ENCODE measurements around the gene DGKG.

DGKG gene

DNA sequence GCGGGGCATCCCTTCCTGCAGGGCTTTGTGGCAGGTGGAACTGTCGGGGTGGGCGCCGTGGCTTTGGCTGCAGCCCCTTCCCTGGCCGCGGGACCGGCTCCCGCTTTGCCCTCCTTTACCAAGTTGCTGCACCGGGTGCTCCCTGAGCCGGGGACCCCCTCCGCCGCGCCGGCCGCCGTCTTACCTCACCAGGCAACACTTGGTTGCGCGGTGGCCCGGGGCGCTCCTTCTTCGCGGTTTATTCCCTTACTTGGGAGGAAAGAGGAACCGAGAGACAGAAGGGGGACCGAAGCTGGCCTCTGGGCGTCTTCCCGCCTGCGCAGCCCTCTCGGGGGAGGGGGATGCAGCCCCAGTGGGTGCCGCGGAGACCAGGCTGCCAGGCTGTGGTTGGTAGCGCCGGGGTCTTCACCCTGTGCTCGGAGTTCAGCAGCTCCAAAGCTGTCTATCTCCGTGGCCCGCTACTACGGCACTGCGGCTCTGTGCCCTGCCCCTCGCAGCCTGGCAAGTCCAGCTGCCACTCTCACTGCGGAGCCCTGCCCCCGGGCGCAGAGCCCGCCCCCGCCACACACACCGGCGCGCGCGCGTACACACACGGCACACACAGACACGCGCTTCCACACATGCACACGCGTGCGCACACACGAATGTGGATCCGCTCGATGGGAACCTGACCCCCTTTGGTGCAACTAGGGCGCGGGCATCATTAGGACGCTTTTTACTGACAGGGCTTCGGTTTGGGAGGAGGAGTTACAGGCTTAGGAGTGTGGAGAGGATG lies at the start of gene DGKG:
Gene DGKG, minus strand, starts transcription at position 473 of the 775 bp plus-strand sequence. CDS start 41,775 bp downstream, outside the sequence.
- peak; percentile 48 for DNase-seq

DNA sequence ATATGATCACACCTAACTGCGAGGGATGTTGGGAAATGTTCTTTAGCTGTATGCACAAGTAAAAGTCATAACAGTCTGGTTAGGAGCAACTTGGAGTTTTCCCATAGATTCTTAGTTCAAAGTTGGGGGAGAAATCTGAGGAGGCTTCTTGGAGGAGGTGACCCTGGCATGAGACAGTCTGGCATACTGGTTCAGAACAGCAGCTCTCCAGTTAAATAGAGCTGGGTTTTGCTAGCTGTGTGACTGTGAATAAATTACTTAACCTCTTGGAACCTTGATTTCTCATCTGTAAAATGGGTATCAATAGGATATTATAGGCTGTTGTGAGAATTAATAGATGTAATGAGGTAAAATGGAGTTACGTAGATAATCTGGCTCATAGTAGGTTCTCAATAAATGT lies 49.1 kb upstream of the DGKG start:
- no peak for DNase-seq

DNA sequence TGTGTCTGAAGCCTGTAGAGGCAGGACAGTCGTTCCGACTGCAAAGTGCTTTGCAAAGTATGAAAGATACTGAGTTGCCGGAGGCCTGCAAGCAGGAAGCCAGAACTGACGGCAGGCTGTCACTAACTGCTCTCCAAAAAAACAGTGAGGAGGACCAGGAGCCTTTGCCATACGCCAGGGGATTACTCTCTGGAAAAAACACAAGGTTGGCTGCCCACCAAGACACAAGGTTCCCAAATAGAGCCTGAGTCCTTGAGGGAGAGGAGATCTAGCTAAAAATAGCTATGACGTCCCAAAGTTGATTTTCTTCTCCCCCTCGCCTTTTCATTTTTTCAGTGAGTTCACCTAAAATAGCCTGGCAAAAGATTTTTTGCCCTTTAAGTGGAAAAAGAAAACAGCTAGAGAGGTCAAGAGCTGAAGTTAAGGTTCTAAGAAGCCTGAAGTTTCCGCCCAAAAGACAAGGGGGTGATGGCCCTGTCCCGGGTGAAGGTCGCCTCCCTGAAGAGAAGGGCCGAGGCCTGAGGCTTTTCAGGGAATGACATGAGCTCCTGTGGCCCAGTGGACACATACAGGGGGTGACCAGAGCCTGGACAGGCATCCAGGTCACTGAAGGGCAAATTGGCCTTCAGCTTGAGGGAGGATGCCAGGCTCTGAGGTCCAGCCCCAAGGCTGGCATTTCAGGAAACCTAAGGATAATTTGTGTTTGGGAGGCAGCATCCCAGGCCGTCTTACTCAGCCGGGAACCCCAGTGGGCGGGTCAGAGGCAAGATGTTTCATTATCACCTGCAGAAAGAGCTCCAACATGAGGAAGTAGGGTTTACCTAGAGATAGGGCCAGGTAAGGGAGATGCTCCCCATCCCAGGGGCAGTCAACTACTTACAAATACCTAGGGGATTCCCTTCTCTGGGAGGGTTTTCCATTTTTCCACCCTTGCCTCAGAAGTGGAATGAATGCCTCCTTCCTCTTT lies 44.9 kb upstream of the DGKG start:
- DNase-seq, result no peak

DNA sequence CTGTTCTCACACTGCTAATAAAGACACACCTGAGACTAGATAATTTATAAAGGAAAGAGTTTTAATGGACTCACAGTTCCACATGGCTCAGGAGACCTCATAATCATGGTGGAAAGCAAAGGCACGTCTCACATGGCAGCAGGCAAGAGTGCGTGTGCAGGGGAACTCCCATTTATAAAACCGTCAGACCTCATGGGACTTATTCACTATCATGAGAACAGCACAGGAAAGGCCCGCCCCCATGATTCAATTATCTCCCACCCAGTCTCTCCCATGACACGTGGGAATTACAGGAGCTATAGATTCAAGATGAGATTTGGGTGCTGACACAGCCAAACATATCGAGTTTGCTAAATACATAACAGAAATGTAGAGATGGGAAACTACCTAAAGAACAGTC lies 39.5 kb upstream of the DGKG start:
- peak; percentile 27 for DNase-seq

DNA sequence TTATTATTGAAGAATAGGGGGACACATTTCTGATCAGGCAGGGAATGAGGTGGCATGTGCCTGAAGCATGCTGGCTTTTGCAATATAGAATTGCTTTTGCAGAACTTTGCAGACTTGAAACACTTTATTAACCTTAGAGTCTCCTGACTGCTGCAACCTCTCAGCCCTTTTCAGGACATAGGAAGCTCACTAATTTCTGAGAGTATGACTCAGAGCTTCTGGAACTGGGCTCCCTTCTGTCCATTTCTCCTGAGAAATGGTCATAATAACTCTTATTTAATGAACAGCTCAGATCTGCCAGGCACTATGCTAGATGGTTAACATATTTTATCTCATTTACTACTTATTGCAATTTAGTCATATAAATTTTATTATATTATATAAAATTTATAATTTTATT lies 38.6 kb upstream of the DGKG start:
- no peak for DNase-seq

DNA sequence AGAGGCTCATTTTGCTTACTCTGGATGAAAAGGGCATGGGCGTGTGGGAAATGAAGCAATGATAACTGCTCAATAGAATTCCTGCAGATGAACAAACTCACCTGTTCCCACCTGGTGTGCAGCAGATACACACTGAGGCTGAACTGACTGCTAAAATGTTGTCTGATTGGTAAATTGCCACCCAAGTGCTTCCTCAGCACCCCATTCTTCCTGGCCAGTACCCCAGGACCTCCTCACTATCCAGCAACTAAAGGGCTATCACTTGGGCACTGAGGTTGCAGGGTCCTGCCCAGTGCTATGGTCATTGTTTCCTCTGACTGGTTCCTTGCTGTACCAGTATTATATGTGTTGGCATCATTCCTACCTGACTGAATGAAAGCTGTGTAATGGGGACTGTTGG lies 38.0 kb upstream of the DGKG start:
- DNase-seq, result no peak

DNA sequence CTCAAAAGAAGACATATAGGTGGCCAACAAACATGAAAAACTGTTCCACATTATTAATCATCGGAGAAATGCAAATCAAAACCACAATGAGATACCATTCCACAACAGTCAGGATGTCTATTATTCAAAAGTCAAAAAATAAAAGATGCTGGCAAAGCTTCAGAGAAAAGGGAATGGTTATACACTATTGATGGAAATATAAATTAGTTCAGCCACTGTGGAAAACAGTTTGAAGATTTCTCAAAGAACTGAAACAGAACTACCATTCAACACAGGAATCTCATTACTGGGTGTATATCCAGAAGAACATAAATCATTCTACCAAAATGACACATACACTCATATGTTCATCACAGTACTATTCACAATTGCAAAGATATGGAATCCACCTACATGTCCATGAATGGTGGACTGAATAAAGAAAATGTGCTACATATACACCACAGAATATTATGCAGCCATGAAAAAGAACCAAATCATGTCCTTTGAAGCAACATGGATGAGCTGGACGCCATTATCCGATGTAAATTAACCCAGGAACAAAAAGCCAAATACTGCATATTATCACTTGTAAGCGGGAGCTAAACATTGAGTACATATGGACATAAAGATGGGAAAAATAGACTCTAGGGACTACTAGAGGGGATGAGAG lies 32.7 kb upstream of the DGKG start:
- DNase-seq, result no peak

DNA sequence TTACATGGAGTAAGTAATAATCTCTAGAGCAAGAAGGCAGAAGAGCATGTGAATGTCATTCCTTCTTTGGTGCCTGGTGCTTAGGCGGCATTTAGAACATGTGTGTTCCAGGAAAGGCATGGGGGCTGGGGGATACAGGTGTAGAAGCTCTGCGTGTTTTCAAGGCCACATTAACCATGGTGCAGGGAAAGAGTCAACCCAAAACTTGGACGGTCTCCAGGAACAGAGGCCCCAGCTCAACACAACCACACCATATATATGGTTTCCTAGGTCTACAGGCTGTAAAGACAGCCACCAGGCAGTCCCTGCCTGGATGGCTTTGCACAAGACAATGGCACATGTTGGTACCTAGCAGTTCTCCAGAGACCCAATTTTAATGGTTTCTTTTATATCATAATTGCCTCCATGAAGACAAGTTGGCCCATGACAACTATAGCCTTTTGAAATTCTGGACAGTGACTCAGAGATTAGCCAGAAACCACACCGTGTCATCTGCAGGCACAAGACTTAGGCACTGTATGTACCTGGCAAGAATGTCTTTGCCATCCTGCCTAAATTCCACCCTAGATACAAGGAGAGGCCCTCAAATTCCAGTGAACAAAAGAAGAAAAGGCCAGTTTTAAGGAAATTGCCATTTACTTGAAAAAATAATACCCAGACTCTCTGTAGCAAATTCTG lies 25.0 kb upstream of the DGKG start:
- DNase-seq, result peak; percentile 16

DNA sequence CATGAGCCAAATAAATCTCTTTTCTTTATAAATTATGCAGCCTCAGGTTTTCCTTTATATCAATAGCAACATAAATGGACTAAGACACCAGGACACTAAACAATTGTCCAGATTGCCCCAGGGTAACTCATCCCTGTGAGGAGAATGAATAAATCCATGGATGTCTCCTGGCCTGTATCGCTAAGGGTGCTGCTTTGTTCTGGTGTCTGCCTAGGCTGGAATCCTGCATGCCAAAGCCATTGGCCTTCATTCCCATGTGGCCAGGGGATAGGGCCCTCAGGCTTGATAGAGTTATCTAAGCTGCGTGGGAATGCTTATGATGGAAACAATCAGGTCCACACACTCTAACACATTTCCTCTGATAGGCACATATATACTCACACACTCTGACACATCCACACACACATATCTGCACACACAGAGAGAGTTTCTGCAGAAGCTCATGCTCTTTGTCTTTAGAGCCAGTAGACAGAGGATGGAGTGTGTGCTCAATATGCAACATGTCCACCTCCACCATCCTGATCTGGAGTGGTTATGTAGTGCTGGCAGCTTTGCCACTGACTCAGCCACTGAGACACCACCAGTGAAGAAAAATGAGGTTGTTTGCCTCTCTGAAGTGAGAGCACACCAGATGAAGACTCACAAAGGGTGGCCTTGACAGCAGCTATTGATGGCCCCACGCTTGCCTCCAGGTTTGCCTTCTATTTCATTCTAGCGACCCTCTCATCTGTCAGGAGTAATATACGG lies 24.0 kb upstream of the DGKG start:
- no peak for DNase-seq

DNA sequence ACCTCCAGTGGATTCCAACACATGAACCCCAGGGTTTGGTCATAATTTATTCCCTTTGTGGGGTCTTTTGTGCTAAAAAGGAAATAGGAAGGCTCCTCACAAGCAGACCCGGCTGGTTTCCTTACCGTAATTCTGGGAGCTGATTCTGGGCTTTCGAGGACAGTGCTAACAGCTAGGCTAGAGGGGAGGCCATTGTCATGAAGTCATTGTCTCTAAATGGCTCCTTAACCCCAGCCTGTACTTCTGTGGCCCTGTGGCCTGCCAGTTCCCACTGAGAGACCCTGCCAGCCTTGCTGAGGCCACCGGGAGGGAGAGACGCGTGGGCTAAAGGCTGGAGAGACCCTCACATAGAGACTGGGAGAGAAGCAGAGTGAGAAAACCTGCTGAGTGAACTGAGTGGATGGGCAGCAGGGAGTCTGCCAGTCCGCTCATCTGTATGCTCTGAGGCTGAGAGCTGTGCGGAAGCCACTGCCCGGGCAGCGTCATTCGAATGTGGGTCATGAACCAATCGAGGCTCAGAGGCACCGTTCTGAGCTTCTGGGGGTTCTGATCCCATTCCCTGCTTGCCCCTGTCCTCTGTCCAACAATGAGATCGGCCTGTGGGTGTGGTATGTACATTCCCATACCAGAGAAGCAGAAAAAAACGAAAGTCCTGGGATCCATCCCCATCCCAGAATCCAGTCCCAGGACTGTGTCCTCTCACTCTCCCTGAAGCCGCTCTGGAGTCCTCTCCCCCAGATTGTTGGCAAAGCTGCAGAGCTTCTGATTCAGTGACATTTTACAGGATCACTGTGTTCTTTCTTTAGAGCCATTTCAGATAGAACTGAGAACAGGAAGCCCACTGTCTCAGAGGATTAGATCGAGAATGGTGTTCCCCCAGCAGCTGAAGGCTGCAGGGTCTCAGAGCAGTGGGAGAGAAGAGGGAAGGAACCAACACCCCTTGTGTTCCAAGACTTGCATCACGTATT lies 21.3 kb upstream of the DGKG start:
- DNase-seq, result no peak

DNA sequence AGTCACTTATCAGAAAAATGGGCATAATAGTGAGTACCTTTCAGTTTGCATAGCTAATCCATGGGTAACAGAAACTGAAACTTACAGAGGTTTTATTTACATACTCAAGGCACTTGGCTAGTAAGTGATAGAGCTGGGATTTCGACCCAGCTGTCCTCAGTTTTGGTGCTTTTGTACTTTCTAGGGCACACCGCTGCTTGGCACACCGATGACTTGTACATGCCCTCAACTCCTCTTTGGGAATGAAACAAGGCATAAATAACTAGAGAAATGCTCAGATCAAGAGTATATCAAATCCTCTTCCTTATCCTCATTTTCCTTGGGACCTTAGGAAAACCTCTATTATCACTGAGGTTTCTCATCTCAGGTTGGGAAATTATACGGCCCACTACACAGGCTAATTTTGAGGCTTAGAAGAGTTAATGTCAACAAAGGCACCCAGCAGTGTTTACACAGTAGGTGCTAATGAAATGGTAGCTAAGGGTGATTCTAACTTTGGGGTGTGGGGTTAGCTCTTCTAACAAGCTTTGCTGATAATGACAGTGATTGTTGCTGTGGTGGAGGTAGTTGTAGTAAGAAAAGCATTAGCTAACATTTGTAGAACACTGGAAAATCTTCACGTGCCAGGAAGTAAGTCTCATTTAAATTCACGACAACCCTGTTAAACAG lies 20.3 kb upstream of the DGKG start:
- no peak for DNase-seq

DNA sequence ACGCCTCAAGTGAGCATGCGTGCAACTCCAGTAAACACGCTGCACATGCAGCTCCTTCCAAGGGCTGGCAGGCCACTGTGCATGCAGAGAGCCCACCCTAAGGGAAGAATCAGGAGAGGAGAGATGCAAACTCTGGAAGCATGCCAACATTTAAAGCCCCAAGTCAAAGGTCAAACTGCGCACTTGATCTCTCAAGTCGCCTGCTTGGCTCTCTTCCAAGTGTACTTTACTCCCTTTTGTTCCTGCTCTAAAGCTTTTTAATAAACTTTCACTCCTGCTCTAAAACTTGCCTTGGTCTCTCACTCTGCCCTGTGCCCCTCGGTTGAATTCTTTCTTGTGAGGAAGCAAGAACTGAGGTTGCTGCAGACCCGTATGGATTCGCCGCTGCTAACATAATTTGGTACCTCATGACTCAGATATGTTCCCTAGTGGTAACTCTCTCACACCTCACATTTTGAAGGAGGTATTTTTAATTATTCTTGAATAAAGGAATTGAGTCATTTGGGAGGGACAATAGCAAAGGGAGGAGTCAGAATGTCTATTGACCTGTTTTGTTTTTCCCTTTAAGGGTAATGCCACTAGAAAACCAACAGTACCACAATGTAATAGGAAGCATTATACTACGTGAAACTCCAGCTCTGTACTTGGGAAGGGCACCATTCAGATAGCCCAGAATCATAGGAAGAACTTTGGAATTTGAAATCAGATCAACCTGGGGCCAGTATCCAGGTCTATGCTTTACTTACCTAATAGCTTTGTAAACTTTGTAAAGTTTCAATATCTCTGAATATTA lies 19.6 kb upstream of the DGKG start:
- DNase-seq, result no peak

DNA sequence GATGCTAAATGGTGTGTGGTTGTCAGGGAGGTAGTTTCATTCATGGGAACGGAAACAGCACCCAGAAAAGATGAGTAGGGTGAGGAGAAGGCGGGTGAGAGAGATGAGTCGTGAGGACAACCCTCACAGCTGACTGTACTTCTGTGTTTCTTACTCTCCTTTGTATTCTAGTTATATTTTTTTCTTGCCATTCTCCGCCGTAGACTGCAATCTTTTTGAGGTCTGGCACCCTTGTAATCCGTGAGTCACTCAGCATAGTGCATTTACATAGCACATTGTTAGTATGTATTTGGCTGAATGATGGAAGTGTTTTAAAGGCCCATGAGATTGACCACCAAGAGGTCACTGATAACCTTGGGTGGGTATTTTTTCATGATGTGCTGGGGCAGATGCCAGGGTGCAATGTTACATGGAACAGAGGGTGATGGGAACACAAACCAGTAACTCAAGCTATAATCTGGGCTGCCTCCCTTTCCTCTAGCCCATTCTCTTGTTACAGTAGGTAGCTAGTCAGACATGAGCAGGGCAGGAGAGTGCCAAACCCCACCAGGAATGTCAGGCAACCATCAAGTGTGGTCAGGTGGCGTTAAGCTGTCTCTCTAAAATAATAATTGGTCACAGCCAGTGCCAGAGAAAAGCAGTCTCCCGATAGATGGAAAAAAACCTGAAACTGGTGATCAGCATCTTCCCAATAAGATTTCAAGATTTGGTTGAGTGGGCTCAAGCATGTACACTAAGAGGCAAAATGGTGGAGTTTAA lies 18.8 kb upstream of the DGKG start:
- DNase-seq, result peak; percentile 24

DNA sequence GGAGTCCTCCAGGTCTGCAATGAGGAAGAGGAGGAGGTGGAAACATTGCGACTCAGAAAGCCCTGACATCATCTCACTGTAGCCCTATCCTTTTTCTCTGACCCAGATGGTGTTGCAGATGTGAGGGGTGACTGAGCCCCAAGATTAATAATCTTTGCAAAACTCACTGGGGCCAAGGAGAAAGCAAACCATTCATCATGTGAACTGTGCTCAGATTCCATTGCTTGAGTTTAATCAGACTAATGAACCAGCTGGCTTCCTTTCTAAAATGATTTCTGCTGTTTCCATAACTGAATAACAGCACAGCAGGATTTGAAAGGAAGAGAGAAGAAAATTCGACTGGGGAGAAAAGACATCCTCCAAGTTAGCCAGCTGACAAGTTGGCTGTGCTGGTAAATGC lies 13.4 kb upstream of the DGKG start:
- DNase-seq, result no peak

DNA sequence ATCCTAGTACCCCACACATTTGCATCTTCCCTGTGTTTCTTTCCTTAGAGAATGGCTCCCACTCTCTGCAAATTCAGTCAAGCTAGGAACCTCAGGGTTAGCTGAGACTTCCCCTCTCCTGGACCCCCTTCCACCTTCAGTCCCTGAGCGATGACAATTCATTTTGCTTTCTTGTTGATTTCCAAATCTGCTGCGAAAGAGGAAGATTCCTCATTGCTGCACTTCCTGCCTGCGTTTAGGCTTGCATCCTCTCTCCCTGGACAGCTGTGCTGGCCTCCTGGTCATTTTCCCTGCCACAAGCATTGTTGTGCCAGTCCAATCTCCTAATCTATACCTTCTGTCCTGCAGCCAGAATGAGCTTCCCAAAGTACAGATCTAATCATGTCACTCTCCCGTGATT lies 12.3 kb upstream of the DGKG start:
- DNase-seq, result no peak

DNA sequence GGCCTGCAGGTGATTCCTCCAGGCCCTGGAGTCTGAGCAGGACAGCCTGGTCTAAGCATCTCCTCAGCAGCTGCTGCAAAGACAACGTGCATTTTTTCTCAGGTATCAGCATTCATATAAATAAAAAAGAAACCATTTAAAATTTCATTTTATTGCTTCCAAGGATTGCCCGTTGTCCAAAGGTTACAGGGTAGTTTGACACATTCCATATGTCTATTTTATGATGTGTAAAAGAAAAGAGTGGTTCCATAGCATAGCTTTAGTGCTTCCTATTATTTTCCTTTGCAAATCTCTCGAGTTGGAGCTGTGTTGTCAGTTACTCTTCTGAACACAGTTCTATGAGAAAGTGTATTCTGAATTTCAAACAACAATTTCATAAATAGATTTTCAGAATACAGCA lies 7.2 kb upstream of the DGKG start:
- DNase-seq, result no peak

DNA sequence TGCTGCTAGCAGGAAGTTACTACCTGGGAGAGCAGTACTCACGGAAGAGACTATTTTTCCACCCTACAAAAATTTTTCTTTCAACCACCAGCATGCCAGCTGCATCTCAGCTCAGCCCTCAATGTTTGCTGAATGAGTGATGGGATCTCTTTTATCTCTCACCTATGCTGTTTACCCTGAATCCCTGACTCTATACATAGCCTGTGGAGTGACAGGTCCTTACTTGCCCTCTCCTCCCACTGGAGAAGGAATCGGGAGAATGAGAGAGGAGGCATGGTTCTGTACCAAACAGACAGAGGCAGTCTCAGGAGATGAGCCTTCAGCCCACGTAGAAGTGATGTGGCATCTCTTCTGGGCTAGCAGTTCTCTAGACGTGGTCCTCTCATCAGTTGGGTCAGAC lies 6.7 kb upstream of the DGKG start:
- DNase-seq, result no peak

DNA sequence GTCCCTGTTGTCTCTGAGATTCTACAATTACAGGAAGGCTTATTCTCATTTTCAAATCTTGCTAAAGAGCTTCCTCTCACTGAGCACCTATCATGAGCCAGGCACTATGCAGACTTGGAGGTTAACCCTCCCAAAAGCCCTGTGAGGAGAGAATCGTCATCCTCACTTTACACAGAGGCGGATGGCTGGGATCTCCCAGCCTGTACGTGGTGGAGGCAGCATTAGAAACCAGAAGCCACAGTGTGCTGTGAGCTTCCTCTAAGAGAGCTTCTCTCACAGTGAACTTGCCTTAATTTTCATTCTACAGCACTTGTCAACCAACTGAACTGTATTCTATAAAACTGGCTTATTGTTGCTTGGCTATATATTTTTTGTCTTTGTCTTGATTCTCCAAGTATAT lies 6.1 kb upstream of the DGKG start:
- no peak for DNase-seq

DNA sequence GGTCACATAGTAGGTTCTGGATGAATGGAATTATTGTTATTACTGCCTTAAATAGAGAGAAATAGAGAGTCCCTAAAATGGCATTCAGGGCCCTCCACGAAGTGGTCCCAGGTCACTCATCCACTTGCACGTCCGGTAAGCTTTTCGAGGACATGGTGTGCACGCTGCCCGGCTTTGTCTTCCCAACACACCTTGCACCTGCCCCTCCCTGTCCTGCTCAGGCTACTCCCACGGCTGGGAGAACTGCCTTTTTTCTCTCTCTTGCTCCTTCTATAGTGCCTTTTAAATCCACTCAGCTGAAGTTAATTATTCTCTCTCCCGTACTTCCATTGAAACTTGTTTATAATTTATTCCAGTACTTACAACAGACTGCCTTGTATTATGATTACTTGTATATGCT lies 5.6 kb upstream of the DGKG start:
- no peak for DNase-seq

Measured in stimulated activated CD4-positive, alpha-beta T cell treated with anti-CD3 and anti-CD28 coated beads, Interleukin-1b, Interleukin-23, amount 100 ng/mL, for 48 hours (primary cell).